Endothelial cell of umbilical vein (primary cell): ENCODE measurements around the gene RAB4B. TPM values are rescaled to one million over a fixed set of nuclear protein-coding genes. Genes with fewer than 3 reads are reported as not detected.

Source experiments
- BruUV-seq: library from RNA; stranded (reverse); fragments of 400-500 nt; replicated peaks from 2 replicates; lab custom pipeline; 2021; lab: Mats Ljungman, UMichigan
- CTCF ChIA-PET: fragments of 300-600, 350-600 bp; sonication (Branson Sonifier 250); formaldehyde crosslinking; loops from one replicate; lab custom pipeline; 2021; ENCODE audit warnings: antibody characterized with exemption, inconsistent platforms; lab: Charles Lee
- POLR2A ChIA-PET: fragments of 300-600, 350-600 bp; sonication (Branson Sonifier 250); formaldehyde crosslinking; loops from one replicate; lab custom pipeline; 2021; ENCODE audit warnings: antibody characterized with exemption, inconsistent platforms; lab: Charles Lee
- DNase-seq: peaks from one replicate; pipeline ENCODE4 v3.0.0-alpha.2; 2011; ENCODE audit warnings: low read depth, low spot score
- FAIRE-seq: peaks from 2 replicates; lab custom pipeline; 2011; peaks lifted over from hg19 to GRCh38; lab: Jason Lieb, UNC
- H2AFZ ChIP-seq: 2 replicates; pipeline ENCODE4 v1.6.0; 2012; ENCODE audit warnings: low read depth, low read length, control low read depth, inconsistent platforms
- H3K27ac ChIP-seq: 2 replicates; pipeline ENCODE4 v1.5.1; 2011; ENCODE audit warnings: low read depth, mild to moderate bottlenecking, control low read depth, low read length, moderate library complexity; ENCODE audit not compliant: insufficient read depth
- H3K27me3 ChIP-seq, 2 experiments: 2 replicates each; pipeline versions ENCODE4 v1.6.0 to v1.6.1; 2011; ENCODE audit warnings: low read length in 2 of 2, mixed read lengths in 1 of 2; ENCODE audit not compliant: control insufficient read depth in 2 of 2, insufficient read depth in 2 of 2
- H3K36me3 ChIP-seq, 2 experiments: 2 replicates in 1 of 2; 3 replicates in 1 of 2; pipeline ENCODE4 v1.5.1; 2011; ENCODE audit warnings: low read length in 2 of 2, mild to moderate bottlenecking in 1 of 2, moderate library complexity in 1 of 2; ENCODE audit not compliant: control insufficient read depth in 2 of 2, insufficient read depth in 2 of 2; ENCODE audit errors: extremely low read depth in 1 of 2
- H3K4me1 ChIP-seq: 3 replicates; pipeline ENCODE4 v1.5.1; 2011; ENCODE audit warnings: mild to moderate bottlenecking, low read length; ENCODE audit not compliant: control insufficient read depth, insufficient read depth; ENCODE audit errors: extremely low read depth
- H3K4me2 ChIP-seq: 2 replicates; pipeline ENCODE4 v1.6.1; 2011; ENCODE audit warnings: low read length, control low read depth, mixed read lengths; ENCODE audit not compliant: insufficient read depth
- H3K4me3 ChIP-seq, 3 experiments: fragments of 200-600 bp in 1 of 3; sonication (generic), shearing (Covaris generic) in 1 of 3; replicated peaks in 1 of 3; 2 replicates each; pipeline ENCODE4 v1.5.1; 2011 to 2016; ENCODE audit warnings: control low read depth in 3 of 3, low read length in 3 of 3, mild to moderate bottlenecking in 2 of 3, inconsistent platforms in 1 of 3, low read depth in 1 of 3, moderate library complexity in 1 of 3; ENCODE audit not compliant: insufficient read depth in 1 of 3
- H3K79me2 ChIP-seq: 2 replicates; pipeline ENCODE4 v1.6.0; 2012; ENCODE audit warnings: low read length, inconsistent platforms; ENCODE audit not compliant: control insufficient read depth, insufficient read depth
- H3K9ac ChIP-seq: replicated peaks from 2 replicates; pipeline ENCODE3; 2011; ENCODE audit warnings: low read length, control low read depth; ENCODE audit not compliant: insufficient read depth; ENCODE audit errors: extremely low read depth
- H3K9me1 ChIP-seq: replicated peaks from 3 replicates; pipeline ENCODE4 v1.6.0; 2011; ENCODE audit warnings: mild to moderate bottlenecking, low read length; ENCODE audit not compliant: control insufficient read depth, insufficient read depth; ENCODE audit errors: extremely low read depth
- H3K9me3 ChIP-seq: replicated peaks from 2 replicates; pipeline ENCODE4 v1.5.1; 2012; ENCODE audit warnings: low read length, inconsistent platforms; ENCODE audit not compliant: control insufficient read depth, insufficient read depth
- H4K20me1 ChIP-seq: replicated peaks from 2 replicates; pipeline ENCODE3; 2011; ENCODE audit warnings: mild to moderate bottlenecking, low read length; ENCODE audit not compliant: control insufficient read depth, insufficient read depth; ENCODE audit errors: extremely low read depth
- CTCF ChIP-seq, 2 donors: IDR thresholded peaks; 1 replicate in 1 of 2; 2 replicates in 1 of 2; pipeline ENCODE4 v1.5.1; 2011; ENCODE audit warnings: low read length in 2 of 2, mild to moderate bottlenecking in 2 of 2, moderate library complexity in 2 of 2, control low read depth in 1 of 2, inconsistent platforms in 1 of 2, low read depth in 1 of 2; ENCODE audit not compliant: insufficient read depth in 1 of 2; ENCODE audit errors: extremely low read depth in 1 of 2
- EZH2 ChIP-seq: IDR thresholded peaks from 2 replicates; pipeline ENCODE4 v1.6.1; 2012; ENCODE audit warnings: borderline replicate concordance, low read depth, mild to moderate bottlenecking, moderate library complexity, low read length, inconsistent platforms; ENCODE audit not compliant: severe bottlenecking
- FOS ChIP-seq: IDR thresholded peaks from 2 replicates; pipeline ENCODE4 v1.6.1; 2011; ENCODE audit warnings: mild to moderate bottlenecking, low read length, moderate library complexity, borderline replicate concordance; ENCODE audit not compliant: insufficient read depth
- GATA2 ChIP-seq: IDR thresholded peaks from 2 replicates; pipeline ENCODE4 v1.7.0; 2011; ENCODE audit warnings: low read depth, mild to moderate bottlenecking, moderate library complexity, mixed read lengths, low read length; ENCODE audit not compliant: insufficient read length, insufficient read depth
- JUN ChIP-seq: IDR thresholded peaks from 2 replicates; pipeline ENCODE4 v1.6.1; 2011; ENCODE audit warnings: borderline replicate concordance, low read depth; ENCODE audit not compliant: insufficient read length, insufficient read depth
- MAX ChIP-seq: IDR thresholded peaks from 2 replicates; pipeline ENCODE4 v1.6.1; 2011; ENCODE audit not compliant: insufficient read depth, insufficient read length
- MYC ChIP-seq: IDR thresholded peaks from one replicate; pipeline ENCODE4 v1.6.1; 2011; ENCODE audit warnings: mild to moderate bottlenecking, low read depth, low read length
- POLR2A ChIP-seq: IDR thresholded peaks from 2 replicates; pipeline ENCODE4 v1.6.1; 2012; ENCODE audit warnings: low read depth, mild to moderate bottlenecking, control low read depth, low read length
- POLR2AphosphoS5 ChIP-seq: IDR thresholded peaks from 2 replicates; pipeline ENCODE4 v1.6.1; 2012; ENCODE audit warnings: low read depth, mild to moderate bottlenecking, control low read depth, low read length, moderate library complexity; ENCODE audit not compliant: insufficient read depth
- dilution Hi-C: fragments of 300-500 bp; cut with MboI; formaldehyde crosslinking; loops from one replicate; pipeline ENCODE4 v1.15.0; 2019; ENCODE audit warnings: low sequenced_read_pairs; ENCODE audit not compliant: extremely low pct_ligation_motif_present
- intact Hi-C: fragments of 100-400 bp; cut with micrococcal nuclease; formaldehyde crosslinking; loops from one replicate; pipeline ENCODE4 v1.10.0; 2022
- polyA plus RNA-seq, 4 experiments: library from polyadenylated mRNA; depleted of rRNA in 3 of 4; stranded (reverse) in 3 of 4; unstranded in 1 of 4; fragments of >200 nt; gene quantifications; 2 replicates each; pipeline versions ENCODE4 v1.2.1 to v1.2.3, GENCODE V29; 2011 to 2012; ENCODE audit warnings: missing spikeins in 1 of 4
- total RNA-seq: library from RNA; stranded (reverse); gene quantifications from 2 replicates; pipeline ENCODE4 v1.2.3, GENCODE V29; 2021

The RAB4B gene
- total and polyA plus RNA-seq, 2 donors (not counting 3 experiments of a cell fraction or from before 2014, with no cell fraction given) = 33.6 to 61.0 TPM

- TF ChIP-seq CTCF (IDR thresholded peaks at IDR 0.05; ENCODE audit: extremely low read depth in 1 of 2, insufficient read depth in 1 of 2, low read depth in 1 of 2, low read length in 2 of 2) = no peak
- TF ChIP-seq JUN = no peak
- TF ChIP-seq GATA2 = no peak
- TF ChIP-seq FOS = no peak
- no peak for TF ChIP-seq EZH2
- no peak for TF ChIP-seq POLR2AphosphoS5
- no peak for TF ChIP-seq MAX
- TF ChIP-seq POLR2A = no peak
- no peak for TF ChIP-seq MYC
- CTCF ChIA-PET = no interaction called here
- Histone ChIP-seq H3K4me3 (no peak within 1 kb of the TSS), H3K4me1 (peaks cover 17% of the 10 kb centered on the region), H3K36me3 (no peaks in the 10 kb centered on the region), H3K9me3 (no peaks in the 10 kb centered on the region), H4K20me1 (no peaks in the 10 kb centered on the region), H3K9me1 (no peaks in the 10 kb centered on the region), H3K27ac (no peak within 1 kb of the TSS), H3K9ac (no peak within 1 kb of the TSS), H3K4me2 (no peak within 1 kb of the TSS), H3K79me2 (no peaks in the 10 kb centered on the region), H3K27me3 (no peaks in the 10 kb centered on the region), H2AFZ (no peak within 1 kb of the TSS)
- no peak for FAIRE-seq
- intact Hi-C loops (no loop called here), dilution Hi-C loops (no loop called here)
- no TSS peak for BruUV-seq
- DNase-seq = no peak
- POLR2A ChIA-PET = no interaction called here
Measured at GRCh38 chr19:40774916-40775631, 3.0 kb upstream of the RAB4B start, which contains the start of gene MIA. Gene MIA (plus strand): TSS chr19:40775521. CDS start chr19:40775543, 22 bp downstream.
